H1 (cell line): ENCODE data around the gene PGAM2. TPM values are rescaled to one million over a fixed set of nuclear protein-coding genes. Genes with fewer than 3 reads are reported as not detected.

Source experiments
- CTCF ChIA-PET: fragments of 300-600 bp; sonication (Branson Sonifier 250); formaldehyde crosslinking; loops from one replicate; lab custom pipeline; 2021; ENCODE audit not compliant: partially characterized antibody; lab: Charles Lee
- POLR2A ChIA-PET: fragments of 300-600 bp; sonication (Branson Sonifier 250); formaldehyde crosslinking; loops from one replicate; lab custom pipeline; 2021; ENCODE audit warnings: inconsistent platforms; ENCODE audit not compliant: partially characterized antibody; lab: Charles Lee
- DNase-seq, 2 experiments: peaks; one replicate each; pipeline versions ENCODE4 v3.0.0 to v3.0.0-alpha.2; 2010 to 2022; ENCODE audit warnings: low spot score in 2 of 2, low read depth in 1 of 2, mixed read lengths in 1 of 2
- FAIRE-seq: peaks from 2 replicates; lab custom pipeline; 2011; peaks lifted over from hg19 to GRCh38; lab: Jason Lieb, UNC
- H2AFZ ChIP-seq: 2 replicates; pipeline ENCODE4 v1.8.1; 2012; ENCODE audit warnings: low read length, inconsistent platforms
- H2AK5ac ChIP-seq: 2 replicates; pipeline ENCODE4 v1.6.1; 2013; ENCODE audit warnings: low read depth, low read length
- H2BK120ac ChIP-seq: replicated peaks from 2 replicates; pipeline ENCODE3; 2013; ENCODE audit warnings: low read depth, low read length, inconsistent platforms
- H2BK12ac ChIP-seq: 2 replicates; pipeline ENCODE4 v1.6.1; 2013; ENCODE audit warnings: low read depth, low read length
- H2BK15ac ChIP-seq: 2 replicates; pipeline ENCODE4 v1.6.1; 2013; ENCODE audit warnings: low read length
- H2BK20ac ChIP-seq: 2 replicates; pipeline ENCODE4 v1.6.1; 2013; ENCODE audit warnings: low read length
- H2BK5ac ChIP-seq: 2 replicates; pipeline ENCODE4 v1.6.1; 2013; ENCODE audit warnings: low read depth, low read length
- H3K14ac ChIP-seq: 2 replicates; pipeline ENCODE4 v1.6.1; 2013; ENCODE audit warnings: inconsistent platforms; ENCODE audit not compliant: insufficient read length
- H3K18ac ChIP-seq: 2 replicates; pipeline ENCODE4 v1.6.1; 2013; ENCODE audit warnings: low read length; ENCODE audit errors: extremely low read depth
- H3K23ac ChIP-seq: 2 replicates; pipeline ENCODE4 v1.6.1; 2013; ENCODE audit warnings: inconsistent platforms; ENCODE audit not compliant: insufficient read length
- H3K23me2 ChIP-seq: 2 replicates; pipeline ENCODE4 v1.6.1; 2013; ENCODE audit warnings: low read depth, low read length
- H3K27ac ChIP-seq: 2 replicates; pipeline ENCODE4 v1.6.1; 2011; ENCODE audit warnings: low read depth, low read length, inconsistent platforms
- H3K27me3 ChIP-seq, 4 experiments: replicated peaks in 1 of 4; 1 replicate in 1 of 4; 2 replicates in 3 of 4; pipeline versions ENCODE4 v1.6.1 to v1.8.1; 2011 to 2013; ENCODE audit warnings: low read length in 3 of 4, mild to moderate bottlenecking in 3 of 4, inconsistent platforms in 2 of 4, mixed read lengths in 2 of 4, moderate library complexity in 1 of 4; ENCODE audit not compliant: control insufficient read depth in 3 of 4, insufficient read depth in 3 of 4; ENCODE audit errors: extremely low read depth in 1 of 4
- H3K36me3 ChIP-seq, 4 experiments: 2 replicates each; pipeline versions ENCODE4 v1.6.1 to v1.8.1; 2011 to 2013; ENCODE audit warnings: mild to moderate bottlenecking in 4 of 4, low read length in 3 of 4, moderate library complexity in 2 of 4, control low read depth in 1 of 4, inconsistent platforms in 1 of 4; ENCODE audit not compliant: insufficient read depth in 4 of 4, control insufficient read depth in 2 of 4
- H3K4ac ChIP-seq: replicated peaks from 2 replicates; pipeline ENCODE3; 2013; ENCODE audit warnings: low read length, low read depth, mixed read lengths, inconsistent platforms; ENCODE audit not compliant: insufficient read length
- H3K4me1 ChIP-seq, 4 experiments: replicated peaks in 1 of 4; 1 replicate in 1 of 4; 2 replicates in 3 of 4; pipeline versions ENCODE4 v1.6.1 to v1.8.1; 2011 to 2013; ENCODE audit warnings: low read length in 3 of 4, inconsistent platforms in 2 of 4, mixed read lengths in 1 of 4; ENCODE audit not compliant: insufficient read depth in 4 of 4, control insufficient read depth in 3 of 4
- H3K4me2 ChIP-seq, 2 experiments: 2 replicates each; pipeline versions ENCODE4 v1.6.1 to v1.8.1; 2011 to 2013; ENCODE audit warnings: low read depth in 2 of 2, low read length in 2 of 2, control low read depth in 1 of 2, inconsistent platforms in 1 of 2, mild to moderate bottlenecking in 1 of 2; ENCODE audit not compliant: insufficient read depth in 1 of 2
- H3K4me3 ChIP-seq, 4 experiments: fragments of 200-600, 300-600 bp in 1 of 4; sonication (generic), shearing (Covaris generic), sonication (Bioruptor Twin) in 1 of 4; 2 replicates each; pipeline versions ENCODE4 v1.5.1 to v1.8.1; 2011 to 2016; ENCODE audit warnings: low read length in 4 of 4, low read depth in 3 of 4, control low read depth in 2 of 4, inconsistent platforms in 2 of 4, mild to moderate bottlenecking in 2 of 4, mixed read lengths in 1 of 4, moderate library complexity in 1 of 4; ENCODE audit not compliant: insufficient read depth in 2 of 4; ENCODE audit errors: extremely low read depth in 1 of 4
- H3K56ac ChIP-seq: replicated peaks from 2 replicates; pipeline ENCODE3; 2013; ENCODE audit warnings: low read depth, mild to moderate bottlenecking, mixed read lengths, low read length, inconsistent platforms; ENCODE audit not compliant: insufficient read length
- H3K79me1 ChIP-seq: 2 replicates; pipeline ENCODE4 v1.6.1; 2013; ENCODE audit warnings: low read depth, low read length, control low read depth
- H3K79me2 ChIP-seq, 2 experiments: 2 replicates each; pipeline versions ENCODE4 v1.6.1 to v1.8.1; 2012 to 2013; ENCODE audit warnings: low read length in 2 of 2, mild to moderate bottlenecking in 2 of 2, inconsistent platforms in 1 of 2; ENCODE audit not compliant: insufficient read depth in 2 of 2, control insufficient read depth in 1 of 2
- H3K9ac ChIP-seq, 4 experiments: replicated peaks in 1 of 4; 1 replicate in 1 of 4; 2 replicates in 3 of 4; pipeline versions ENCODE4 v1.6.1 to v1.8.1; 2011 to 2013; ENCODE audit warnings: low read depth in 3 of 4, low read length in 3 of 4, control low read depth in 2 of 4, mild to moderate bottlenecking in 2 of 4, moderate library complexity in 2 of 4, inconsistent platforms in 1 of 4; ENCODE audit errors: extremely low read depth in 1 of 4
- H3K9me3 ChIP-seq, 2 experiments: 2 replicates each; pipeline versions ENCODE4 v1.6.1 to v1.8.1; 2012 to 2013; ENCODE audit warnings: mild to moderate bottlenecking in 2 of 2, moderate library complexity in 2 of 2, control low read depth in 1 of 2, inconsistent platforms in 1 of 2, low read depth in 1 of 2, low read length in 1 of 2, mixed read lengths in 1 of 2; ENCODE audit not compliant: insufficient read depth in 2 of 2
- H4K20me1 ChIP-seq, 2 experiments: replicated peaks in 1 of 2; 2 replicates each; pipeline versions ENCODE3 to v1.8.1; 2011 to 2013; ENCODE audit warnings: inconsistent platforms in 2 of 2, low read length in 2 of 2, mild to moderate bottlenecking in 1 of 2; ENCODE audit not compliant: insufficient read depth in 2 of 2, control insufficient read depth in 1 of 2
- H4K5ac ChIP-seq: 2 replicates; pipeline ENCODE4 v1.6.1; 2013; ENCODE audit warnings: low read length, low read depth, mixed read lengths, inconsistent platforms; ENCODE audit not compliant: insufficient read length
- H4K8ac ChIP-seq: 2 replicates; pipeline ENCODE4 v1.8.0; 2013; ENCODE audit warnings: mild to moderate bottlenecking, moderate library complexity, low read length, inconsistent platforms; ENCODE audit not compliant: insufficient read depth; ENCODE audit errors: extremely low read depth
- H4K91ac ChIP-seq: replicated peaks from 2 replicates; pipeline ENCODE3; 2013; ENCODE audit warnings: low read length, mixed read lengths, inconsistent platforms; ENCODE audit not compliant: insufficient read length
- CBX8 ChIP-seq: fragments of 300-800, 300-1000 bp; sonication (generic); IDR thresholded peaks from 2 replicates; pipeline ENCODE4 v1.7.1; 2016; ENCODE audit warnings: low read depth, low read length, borderline replicate concordance
- CHD1 ChIP-seq: IDR thresholded peaks from 2 replicates; pipeline ENCODE4 v1.6.1; 2012; ENCODE audit warnings: low read depth, low read length, improper control_type of control experiment
- CHD2 ChIP-seq: IDR thresholded peaks from 2 replicates; pipeline ENCODE4 v1.6.1; 2012; ENCODE audit warnings: low read length, improper control_type of control experiment
- EGR1 ChIP-seq: IDR thresholded peaks from 2 replicates; pipeline ENCODE4 v1.6.1; 2011; ENCODE audit warnings: low read depth, low read length, borderline replicate concordance
- GTF2F1 ChIP-seq: IDR thresholded peaks from 2 replicates; pipeline ENCODE4 v1.6.1; 2012; ENCODE audit warnings: low read depth, low read length, improper control_type of control experiment, borderline replicate concordance
- KDM1A ChIP-seq: fragments of 200-600, 300-600 bp; sonication (generic); IDR thresholded peaks from 2 replicates; pipeline ENCODE4 v1.7.1; 2016; ENCODE audit warnings: mild to moderate bottlenecking, low read length, borderline replicate concordance
- PHF8 ChIP-seq: fragments of 200-600 bp; sonication (generic); conservative IDR thresholded peaks from 2 replicates; pipeline ENCODE4 v1.7.1; 2012; ENCODE audit warnings: low read depth, mild to moderate bottlenecking, inconsistent platforms, low read length, moderate library complexity
- SP2 ChIP-seq: IDR thresholded peaks from 2 replicates; pipeline ENCODE4 v1.6.1; 2012; ENCODE audit warnings: mild to moderate bottlenecking, low read length, inconsistent platforms
- SRF ChIP-seq: IDR thresholded peaks from 2 replicates; pipeline ENCODE4 v1.6.1; 2011; ENCODE audit warnings: mild to moderate bottlenecking, low read depth, low read length, moderate library complexity
- TBP ChIP-seq: IDR thresholded peaks from 2 replicates; pipeline ENCODE4 v1.6.1; 2011; ENCODE audit warnings: low read depth, low read length, improper control_type of control experiment
- TCF12 ChIP-seq: IDR thresholded peaks from 2 replicates; pipeline ENCODE4 v1.6.1; 2011; ENCODE audit warnings: low read depth, mild to moderate bottlenecking, low read length
- WGBS, 2 experiments: shearing (Covaris generic) in 1 of 2; methylation state at CpG; one replicate each; pipeline versions ENCODE4 v1.1.6 to v1.1.7; 2013 to 2015; ENCODE audit warnings: low lambda C conversion rate in 2 of 2, mixed read lengths in 2 of 2, inconsistent platforms in 1 of 2, low coverage in 1 of 2, missing lambda C conversion rate in 1 of 2; ENCODE audit not compliant: insufficient replicate concordance in 2 of 2, insufficient coverage in 1 of 2, insufficient read length in 1 of 2; ENCODE audit errors: extremely low coverage in 1 of 2, missing lambda C conversion rate in 1 of 2; 5-methylcytosine and 5-hydroxymethylcytosine counted together
- polyA plus RNA-seq, 7 experiments: library from polyadenylated mRNA; depleted of rRNA in 3 of 7; stranded (reverse) in 5 of 7; unstranded in 2 of 7; fragments of >200 nt in 5 of 7; fragments of 200-250 nt in 2 of 7; gene quantifications; 1 replicate in 5 of 7; 2 replicates in 1 of 7; 4 replicates in 1 of 7; pipeline versions ENCODE4 v1.2.1 to v1.2.3, GENCODE V29; 2011 to 2013; ENCODE audit warnings: missing spikeins in 2 of 7, mixed read lengths in 2 of 7
- total RNA-seq: library from RNA; stranded (reverse); fragmentation: NEBNext Ultra II Directional; extraction: Animal tissue kit (Norgen Biotek cat#: 25700); gene quantifications from 2 replicates; pipeline ENCODE4 v1.2.1, GENCODE V29; 2021

PGAM2 gene
- total and polyA plus RNA-seq, 2 of the 8 experiments (the other 6 are each of a cell fraction or from before 2014, with no cell fraction given), result 2.1 to 2.9 TPM

DNA sequence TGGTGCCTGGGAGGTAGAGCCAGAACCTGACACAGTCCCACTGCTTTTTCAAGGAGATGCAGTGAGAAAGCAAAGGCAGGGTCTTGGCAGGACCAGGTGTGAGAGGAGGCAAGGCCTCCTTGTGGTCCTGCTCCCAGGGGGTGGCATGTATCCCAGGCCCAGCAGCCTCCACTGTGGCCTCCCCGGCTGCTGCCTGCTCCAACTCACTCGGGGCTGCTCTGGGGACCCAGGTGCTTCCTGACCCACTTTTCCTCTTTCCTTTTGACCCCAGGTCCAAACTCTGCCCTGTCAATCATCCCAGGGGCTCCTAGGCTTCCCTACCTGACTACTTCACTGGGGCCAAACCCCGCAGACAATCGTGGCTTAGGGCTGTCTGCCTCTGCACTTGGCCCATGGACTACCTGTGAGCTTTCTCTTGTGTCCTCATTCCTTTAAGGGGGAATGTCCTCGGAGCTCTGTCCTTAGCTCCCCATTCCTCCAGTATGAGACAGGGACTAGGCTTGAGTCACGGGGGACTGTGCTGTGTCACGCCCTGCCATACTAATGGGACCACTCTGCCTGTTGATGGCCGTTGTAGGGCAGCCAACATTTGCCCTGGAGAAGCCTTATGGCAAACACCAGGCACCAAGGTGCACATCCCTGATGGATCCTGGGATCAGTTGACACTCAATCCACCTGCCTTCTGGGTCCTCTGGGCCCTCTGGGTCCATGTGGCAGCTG is 37.6 kb upstream of the PGAM2 start:
- DNase-seq (no peak), FAIRE-seq (no peak)
- H2BK5ac ChIP-seq, result no peak overlapping the region
- H4K8ac ChIP-seq, result peak overlapping the region; percentile 78; the same call in 1 of the 2 replicates
- H3K4ac ChIP-seq, result peak overlapping the region; percentile 21
- H3K9me3 ChIP-seq, result no peaks in the 10 kb centered on the region
- ChIA-PET POLR2A (interaction anchor here (2.8 kb wide), 1 partner anchor 35 kb away, joined by 8 read pairs; no protein-coding TSS in a partner anchor), CTCF (interaction anchor here (1.0 to 2.7 kb wide), 2 partner anchors 16 to 54 kb away, joined by 3 to 13 read pairs; no protein-coding TSS in a partner anchor)
- no peak overlapping the region for H3K18ac ChIP-seq
- peak overlapping the region; percentile 65 to 98; a peak in 3 of 4 replicates for H3K4me2 ChIP-seq
- peaks cover 0 to 12% (median 9%) of the 10 kb centered on the region in 4 experiments; a peak in 6 of 7 replicates for H3K4me1 ChIP-seq
- H2BK15ac ChIP-seq, result peak overlapping the region; percentile 81; the same call in 1 of the 2 replicates
- H4K5ac ChIP-seq, result no peak overlapping the region
- WGBS, 2 experiments, result 91% methylated on average over 8 of the region's 8 CpGs; no CpG with 5 or more reads in 1 of the 2 experiments
- H2BK12ac ChIP-seq, result peak overlapping the region; percentile 60; the same call in 1 of the 2 replicates
- peak overlapping the region; percentile 17 for H4K91ac ChIP-seq
- H3K36me3 ChIP-seq, result no peaks in the 10 kb centered on the region; a peak in 2 of 8 replicates
- H3K9ac ChIP-seq, result no peak overlapping the region
- peak overlapping the region in 1 of 4 experiments; percentile 87; a peak in 1 of 8 replicates for H3K4me3 ChIP-seq
- H3K23me2 ChIP-seq, result peaks cover 15% of the 10 kb centered on the region
- peaks cover 2 to 3% of the 10 kb centered on the region in 2 experiments for H4K20me1 ChIP-seq
- peaks cover 4% of the 10 kb centered on the region; the same call in 1 of the 2 replicates for H3K79me1 ChIP-seq
- H2BK120ac ChIP-seq, result no peak overlapping the region
- H3K27me3 ChIP-seq, result peaks cover 0 to 29% (median 16%) of the 10 kb centered on the region in 4 experiments; a peak in 6 of 7 replicates
- no peak overlapping the region for H3K23ac ChIP-seq
- no peak overlapping the region for H2AFZ ChIP-seq
- H2BK20ac ChIP-seq, result no peak overlapping the region
- H3K56ac ChIP-seq, result no peak overlapping the region
- TF ChIP-seq GTF2F1 (no peak), CHD1 (no peak), EGR1 (no peak), KDM1A (no peak), SRF (no peak), TBP (no peak), TCF12 (no peak), PHF8 (no peak), CHD2 (no peak), SP2 (no peak), CBX8 (no peak)
- TF ChIP-seq, all 59 proteins: peak for 0
- H2AK5ac ChIP-seq, result 0 out of 2 replicates have a peak overlapping the region, but pooled peaks have one; percentile 65
- H3K79me2 ChIP-seq, result no peaks in the 10 kb centered on the region; a peak in 1 of 4 replicates
- H3K14ac ChIP-seq, result no peak overlapping the region
- H3K27ac ChIP-seq, result no peak overlapping the region
